Erythroblast (primary cell): ENCODE measurements around the gene PAM16.

Experiments used
- GATA1 ChIP-seq: IDR thresholded peaks from 2 replicates; pipeline ENCODE4 v1.6.1; 2011; ENCODE audit warnings: low read depth, mild to moderate bottlenecking, control low read depth, low read length, moderate library complexity
- POLR2A ChIP-seq: IDR thresholded peaks from 2 replicates; pipeline ENCODE4 v1.6.1; 2011; ENCODE audit warnings: mild to moderate bottlenecking, low read length

- TF ChIP-seq POLR2A = no peak
- no peak for TF ChIP-seq GATA1
Measured at GRCh38 chr16:4332623-4333307, 18.4 kb downstream of the PAM16 start.
